ENCODE measurements around the gene TOR4A.
"Not testable (repeated sequence)": the region's sequence is repeated elsewhere in the genome, so short reads cannot be mapped to it uniquely, and the experiment has no call there.

TOR4A gene

DNA sequence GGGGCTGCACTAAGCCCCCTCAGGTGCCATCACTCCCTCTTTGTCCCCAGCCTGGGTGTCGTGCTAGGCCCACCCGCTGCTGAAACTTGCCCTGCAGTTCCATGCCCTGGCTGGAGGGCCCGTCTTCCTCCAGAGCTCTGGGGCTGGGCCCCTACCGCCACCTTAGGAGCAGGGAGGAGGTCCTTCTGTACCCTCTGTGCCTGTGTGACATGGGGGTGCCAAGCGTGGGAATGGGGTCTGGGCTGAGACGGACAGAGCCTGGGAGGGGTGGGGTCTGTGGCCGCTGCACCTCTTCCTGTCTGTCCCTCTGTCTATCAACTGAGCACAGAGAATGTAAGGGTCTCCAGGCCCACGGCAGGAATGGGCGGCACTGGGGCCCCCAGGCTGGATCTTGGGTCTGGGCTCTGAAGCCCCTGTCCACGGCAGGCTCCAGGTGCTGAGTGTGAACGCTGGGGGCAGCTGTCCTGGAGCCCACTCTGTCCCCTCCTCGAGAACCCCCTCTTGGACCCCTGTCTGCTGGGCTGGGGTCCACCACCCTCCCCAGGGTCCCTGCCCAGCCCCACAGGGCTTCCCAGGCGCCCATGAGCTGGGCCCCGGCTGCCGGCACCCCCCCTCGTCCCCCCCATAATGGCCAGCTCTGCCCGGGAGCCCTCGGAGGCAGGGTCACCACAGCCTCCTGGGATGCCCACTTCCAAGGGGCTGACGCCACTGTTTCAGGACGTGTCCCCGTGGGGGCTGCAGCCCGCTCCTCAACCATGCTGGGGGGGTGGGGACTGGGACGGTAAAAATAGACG lies 40.4 kb downstream of the TOR4A start:
- DNase-seq (ENCODE audit: low read depth): no peak

- no peak for DNase-seq (ENCODE audit: low read depth)
Observed at GRCh38 chr9:137318602-137319001, 41.1 kb downstream of the TOR4A start.

DNA sequence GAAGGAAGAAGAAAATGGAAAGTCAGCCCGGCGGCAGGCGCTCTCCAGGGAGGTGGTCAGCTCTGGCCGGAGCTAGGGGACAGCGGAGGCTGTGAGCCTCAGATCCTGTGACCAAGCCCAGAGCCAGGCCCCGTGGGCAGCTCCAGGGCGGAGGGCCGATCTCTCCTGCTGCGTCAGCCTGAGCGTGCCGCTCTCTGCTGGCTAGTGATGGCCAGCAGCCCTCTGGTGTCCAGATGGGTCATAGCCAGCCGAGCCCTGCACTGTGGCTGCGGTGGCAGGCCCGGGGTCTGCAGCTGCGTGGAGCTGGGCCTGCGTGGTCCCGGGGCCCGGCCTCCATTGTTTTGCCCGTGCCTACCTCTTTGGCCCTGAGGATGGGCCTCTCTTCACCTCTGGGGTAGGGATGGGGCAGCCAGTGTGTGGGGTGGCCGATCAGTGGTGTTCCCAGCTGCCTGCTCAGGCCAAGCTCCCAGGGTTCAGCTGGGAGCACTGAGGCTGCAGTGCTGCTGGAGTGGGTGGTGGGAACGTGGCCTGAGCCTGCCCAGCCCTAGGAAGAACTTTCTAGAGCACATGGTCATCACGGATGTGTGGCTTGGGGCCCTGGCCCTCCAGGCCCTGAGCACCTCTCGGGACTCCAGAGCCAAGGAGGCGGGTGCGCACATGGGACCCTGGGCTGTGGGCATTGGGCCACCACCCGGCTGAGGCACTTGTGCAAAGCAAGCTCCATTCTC lies 41.6 kb downstream of the TOR4A start:
- DNase-seq (ENCODE audit: low read depth): no peak

GRCh38 chr9:137319739-137320551 lies 42.4 kb downstream of the TOR4A start:
- DNase-seq (ENCODE audit: low read depth): no peak

DNA sequence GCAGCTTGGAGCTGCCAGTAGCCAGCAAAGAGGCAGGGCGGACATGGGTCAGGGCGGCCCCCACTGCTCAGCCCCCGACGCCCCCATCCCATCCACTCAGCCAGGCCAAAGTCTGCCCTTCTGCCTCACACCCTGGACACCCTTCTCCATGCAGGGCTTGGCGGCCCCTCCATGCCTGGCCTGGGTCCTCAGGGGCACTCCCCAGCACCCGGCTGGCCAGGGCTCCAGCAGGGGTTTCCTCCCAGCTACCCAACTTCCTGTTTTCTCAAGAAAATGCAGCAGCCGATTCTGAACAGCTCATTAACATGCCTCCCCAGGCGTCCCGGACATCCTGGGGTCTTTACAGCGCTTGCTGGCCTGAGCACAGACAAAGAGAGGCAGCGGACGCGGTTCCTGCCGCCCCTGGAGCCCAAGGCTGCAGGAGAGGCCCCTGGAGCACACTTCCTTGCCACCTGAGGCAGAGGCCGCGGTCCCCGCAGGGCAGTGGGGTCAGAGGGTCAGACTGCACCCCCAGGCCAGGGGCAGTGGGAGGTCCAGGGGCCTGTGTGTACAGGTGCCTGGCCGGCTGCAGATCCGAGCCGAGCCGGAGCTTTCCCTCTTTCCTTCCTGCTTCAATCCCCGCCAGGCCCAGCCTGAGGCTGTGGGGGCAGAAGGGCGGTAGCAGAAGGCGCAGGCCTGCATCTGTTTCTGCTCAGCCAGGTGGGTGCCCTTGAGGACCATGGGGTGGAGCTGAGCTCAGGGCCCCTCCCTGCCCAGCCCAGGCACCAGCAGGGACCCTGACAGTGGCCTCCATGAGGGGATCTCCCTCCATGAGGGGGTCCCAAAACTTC lies 43.2 kb downstream of the TOR4A start:
- no peak for DNase-seq (ENCODE audit: low read depth)

DNA sequence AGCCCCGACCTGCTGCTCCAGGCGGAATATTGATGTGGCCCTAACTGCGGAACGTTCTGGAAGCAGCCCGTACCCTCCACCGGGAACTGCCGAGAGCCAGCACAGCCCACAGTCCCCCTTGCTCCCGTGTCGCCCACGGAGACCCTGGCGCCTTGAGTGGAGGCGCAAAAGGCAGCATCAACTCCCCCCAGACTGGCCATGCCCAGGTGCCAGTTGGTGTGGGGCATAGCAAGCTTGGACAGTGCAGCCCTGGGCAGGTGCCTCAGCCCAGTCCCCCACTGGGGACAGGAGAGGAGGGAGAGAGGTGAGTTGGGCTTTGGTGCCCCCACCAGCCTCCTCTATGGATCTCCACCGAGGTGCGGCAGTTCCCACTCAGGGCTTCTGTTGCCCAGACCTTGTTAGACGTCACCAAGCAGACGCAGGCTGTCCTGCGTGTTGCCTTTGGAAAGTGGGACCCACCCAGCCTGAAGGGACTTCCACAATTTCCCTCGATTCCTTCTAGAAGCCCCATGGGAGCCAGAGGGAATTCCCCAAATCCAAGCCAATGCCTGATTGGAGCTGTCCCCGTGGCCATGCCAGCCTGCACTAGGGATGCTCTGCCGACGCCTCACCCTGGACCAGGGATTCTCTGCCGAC lies 44.3 kb downstream of the TOR4A start:
- DNase-seq (ENCODE audit: low read depth): no peak

GRCh38 chr9:137323531-137324331 lies 46.2 kb downstream of the TOR4A start:
- DNase-seq (ENCODE audit: low read depth): no peak

GRCh38 chr9:137325124-137325523 lies 47.6 kb downstream of the TOR4A start:
- no peak for DNase-seq (ENCODE audit: low read depth)

- DNase-seq (ENCODE audit: low read depth): no peak
Observed at GRCh38 chr9:137325799-137326198, 48.3 kb downstream of the TOR4A start.

- DNase-seq (ENCODE audit: low read depth): no peak
Observed at GRCh38 chr9:137326445-137327065, 49.0 kb downstream of the TOR4A start.

DNA sequence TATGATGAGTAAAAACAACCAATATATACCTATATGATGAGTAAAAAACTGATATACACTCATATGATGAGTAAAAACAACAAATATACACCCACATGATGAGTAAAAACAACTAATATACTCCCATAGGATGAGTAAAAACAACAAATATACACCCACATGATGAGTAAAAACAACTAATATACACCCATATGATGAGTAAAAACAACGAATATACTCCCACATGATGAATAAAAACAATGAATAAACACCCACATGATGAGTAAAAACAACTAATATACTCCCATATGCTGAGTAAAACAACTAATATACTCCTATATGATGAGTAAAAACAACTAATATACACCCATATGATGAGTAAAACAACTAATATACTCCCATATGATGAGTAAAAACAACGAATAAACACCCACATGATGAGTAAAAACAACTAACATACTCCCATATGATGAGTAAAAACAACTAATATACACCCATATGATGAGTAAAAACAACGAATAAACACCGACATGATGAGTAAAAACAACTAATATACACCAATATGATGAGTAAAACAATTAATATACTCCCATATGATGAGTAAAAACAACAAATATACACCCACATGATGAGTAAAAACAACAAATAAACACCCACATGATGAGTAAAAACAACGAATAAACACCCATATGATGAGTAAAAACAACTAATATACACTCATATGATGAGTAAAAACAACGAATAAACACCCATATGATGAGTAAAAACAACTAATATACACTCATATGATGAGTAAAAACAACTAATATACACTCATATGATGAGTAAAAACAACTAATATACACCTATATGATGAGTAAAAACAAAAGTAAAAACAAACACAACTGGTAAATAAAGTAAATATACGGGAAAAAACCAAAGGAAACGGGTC lies 50.4 kb downstream of the TOR4A start:
- DNase-seq (ENCODE audit: low read depth): not testable (repeated sequence)

DNA sequence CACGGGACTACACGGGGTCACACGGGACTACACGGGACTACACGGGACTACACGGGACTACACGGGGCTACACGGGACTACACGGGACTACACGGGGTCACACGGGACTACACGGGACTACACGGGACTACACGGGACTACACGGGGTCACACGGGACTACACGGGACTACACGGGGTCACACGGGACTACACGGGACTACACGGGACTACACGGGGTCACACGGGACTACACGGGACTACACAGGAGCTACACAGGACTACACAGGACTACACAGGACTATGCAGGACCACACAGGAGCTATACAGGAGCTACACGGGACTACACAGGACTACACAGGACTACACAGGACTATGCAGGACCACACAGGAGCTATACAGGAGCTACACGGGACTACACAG lies 52.1 kb downstream of the TOR4A start:
- DNase-seq (ENCODE audit: low read depth): not testable (repeated sequence)

DNA sequence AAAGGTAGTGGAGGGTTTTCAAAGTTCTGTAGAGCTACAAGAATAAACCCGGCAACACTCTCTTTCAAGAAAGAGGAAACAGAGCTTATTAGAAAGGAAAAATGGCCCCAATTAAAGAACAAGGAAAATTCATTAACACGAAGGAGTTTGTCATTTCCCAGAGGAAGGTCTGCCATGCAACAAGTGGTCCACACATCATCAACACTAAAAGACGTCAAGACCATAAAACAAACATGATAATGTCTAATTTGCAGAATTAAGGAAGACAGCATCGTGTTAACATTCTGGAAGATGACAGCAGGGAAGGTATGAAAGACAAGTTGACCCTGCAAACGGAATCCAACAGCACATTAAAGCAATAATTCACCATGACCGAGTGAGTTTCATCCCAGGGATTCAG lies 53.2 kb downstream of the TOR4A start:
- DNase-seq (ENCODE audit: low read depth): no peak

DNA sequence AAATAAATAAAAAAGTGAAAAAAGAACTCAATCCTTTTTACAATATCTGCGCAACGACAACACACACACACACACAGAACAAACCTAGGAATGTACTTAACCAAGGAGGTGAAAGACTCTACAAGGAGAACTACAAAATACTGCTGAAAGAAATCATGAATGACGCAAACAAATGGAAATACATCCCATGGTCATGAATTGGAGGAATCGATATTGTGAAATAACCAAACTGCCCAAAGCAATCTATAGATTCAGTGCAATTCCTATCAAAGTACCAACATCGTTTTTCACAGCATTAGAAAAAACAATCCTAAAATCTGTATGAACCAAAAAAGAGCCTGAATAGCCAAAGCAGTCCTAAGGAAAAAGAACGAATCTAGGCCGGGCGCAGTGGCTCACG lies 54.4 kb downstream of the TOR4A start:
- no peak for DNase-seq (ENCODE audit: low read depth)

All from activated T-helper 1 cell treated with Interleukin-2 at 50 U/mL for 16 hours (primary cell).